ENCODE data around the gene HOXD8. TPM values are rescaled to one million over a fixed set of nuclear protein-coding genes. Genes with fewer than 3 reads are reported as not detected.

HOXD8 gene
- total RNA-seq, 1 experiment from 2014 or later, result 1.9 TPM

GRCh38 chr2:176109192-176109901, 20.2 kb upstream of the HOXD8 start:
- POLR2A ChIA-PET (ENCODE audit: unreplicated experiment), result no interaction called here

GRCh38 chr2:176109946-176110345, 19.6 kb upstream of the HOXD8 start:
- Histone ChIP-seq H3K36me3 (ENCODE audit: low read depth, low read length) (no peaks in the 10 kb centered on the region), H3K27me3 (ENCODE audit: low read length) (peaks cover 40% of the 10 kb centered on the region), H3K9ac (ENCODE audit: low read length) (no peak overlapping the region), H2AFZ (ENCODE audit: low read length) (no peak overlapping the region), H3K4me1 (ENCODE audit: insufficient read depth, low read length) (peaks cover 4% of the 10 kb centered on the region; the same call in 1 of the 2 replicates), H3K79me2 (ENCODE audit: low read length) (no peaks in the 10 kb centered on the region), H3K9me3 (ENCODE audit: low read length) (no peaks in the 10 kb centered on the region), H3K9me2 (replicated peaks; ENCODE audit: low read length) (no peaks in the 10 kb centered on the region), H3K27ac (ENCODE audit: low read length) (no peak overlapping the region), H4K20me1 (ENCODE audit: low read length) (no peaks in the 10 kb centered on the region), H3K4me3 (ENCODE audit: low read length) (no peak overlapping the region), H3F3A (ENCODE audit: low read length, unreplicated experiment) (no peaks in the 10 kb centered on the region), H3K4me2 (ENCODE audit: low read length) (no peak overlapping the region)
- TF ChIP-seq CTCF (conservative IDR thresholded peaks at IDR 0.05; ENCODE audit: low read depth, low read length), result no peak
- no peak for TF ChIP-seq EZH2 (IDR thresholded peaks at IDR 0.05; ENCODE audit: low read length, unreplicated experiment)
- TF ChIP-seq EZH2phosphoT487 (IDR thresholded peaks at IDR 0.05; ENCODE audit: borderline replicate concordance, low read length), result no peak
- DNase-seq (no peak), ATAC-seq (no peak)
- ChIA-PET CTCF (no interaction called here), POLR2A (ENCODE audit: unreplicated experiment) (no interaction called here)
- intact Hi-C loops (cut with micrococcal nuclease), result loop anchor here (5.0 kb wide), 2 partner anchors 702 to 1037 kb away; no protein-coding TSS in a partner anchor
- no TSS peak for BruUV-seq (replicated peaks)

More at GRCh38 chr2:176109192-176109901, 20.2 kb upstream of the HOXD8 start:
- H3K27ac ChIP-seq (ENCODE audit: low read length), result no peak overlapping the region
- TF ChIP-seq CTCF (conservative IDR thresholded peaks at IDR 0.05; ENCODE audit: low read depth, low read length) (no peak), EZH2 (IDR thresholded peaks at IDR 0.05; ENCODE audit: low read length, unreplicated experiment) (no peak), EZH2phosphoT487 (IDR thresholded peaks at IDR 0.05; ENCODE audit: borderline replicate concordance, low read length) (no peak)
- H4K20me1 ChIP-seq (ENCODE audit: low read length), result no peaks in the 10 kb centered on the region
- no peaks in the 10 kb centered on the region for H3K9me2 ChIP-seq (replicated peaks; ENCODE audit: low read length)
- H3F3A ChIP-seq (ENCODE audit: low read length, unreplicated experiment), result no peaks in the 10 kb centered on the region
- H3K9ac ChIP-seq (ENCODE audit: low read length), result no peak overlapping the region
- intact Hi-C loops (cut with micrococcal nuclease), result no loop called here
- DNase-seq, result no peak
- no peaks in the 10 kb centered on the region for H3K36me3 ChIP-seq (ENCODE audit: low read depth, low read length)
- H3K27me3 ChIP-seq (ENCODE audit: low read length), result peaks cover 34% of the 10 kb centered on the region
- CTCF ChIA-PET, result no interaction called here
- no peak for ATAC-seq
- H3K4me2 ChIP-seq (ENCODE audit: low read length), result no peak overlapping the region
- no peak overlapping the region for H2AFZ ChIP-seq (ENCODE audit: low read length)
- no peaks in the 10 kb centered on the region for H3K79me2 ChIP-seq (ENCODE audit: low read length)
- no peak overlapping the region for H3K4me3 ChIP-seq (ENCODE audit: low read length)
- peaks cover 8% of the 10 kb centered on the region for H3K4me1 ChIP-seq (ENCODE audit: insufficient read depth, low read length)
- BruUV-seq (replicated peaks), result no TSS peak
- no peaks in the 10 kb centered on the region for H3K9me3 ChIP-seq (ENCODE audit: low read length)
